GM12878 (cell line): ENCODE results near the gene PARP16. TPM values are rescaled to one million over a fixed set of nuclear protein-coding genes. Genes with fewer than 3 reads are reported as not detected.

Source experiments
- ATAC-seq: fragments of 200-7000 bp; cut with Tn5 transposase; 3 replicates; pipeline ENCODE4 v1.9.1; 2020; ENCODE audit warnings: mild to moderate bottlenecking, moderate library complexity
- BruUV-seq: library from RNA; stranded (reverse); fragments of 400-500 nt; replicated peaks from 2 replicates; lab custom pipeline; 2021; lab: Mats Ljungman, UMichigan
- CTCF ChIA-PET: fragments of 300-600 bp; sonication (Branson Sonifier 250); formaldehyde crosslinking; extraction: SDS; loops from one replicate; lab custom pipeline; 2021; ENCODE audit warnings: inconsistent platforms; lab: Yijun Ruan, JAX
- POLR2A ChIA-PET: fragments of 350-600 bp; formaldehyde crosslinking; extraction: SDS; loops from one replicate; lab custom pipeline; 2021; ENCODE audit warnings: inconsistent platforms; lab: Charles Lee
- RAD21 ChIA-PET: fragments of 300-600 bp; sonication (Branson Sonifier 250); formaldehyde crosslinking; loops from one replicate; lab custom pipeline; 2023; ENCODE audit warnings: antibody characterized with exemption; ENCODE audit not compliant: unreplicated experiment; lab: Charles Lee
- SMC1A ChIA-PET: fragments of 300-600 bp; sonication (Branson Sonifier 250); formaldehyde crosslinking; loops from one replicate; lab custom pipeline; 2023; ENCODE audit not compliant: unreplicated experiment, uncharacterized antibody; lab: Charles Lee
- DNase-seq: peaks from one replicate; pipeline ENCODE4 v3.0.0-alpha.2; 2011; ENCODE audit warnings: low read depth, low spot score
- FAIRE-seq: peaks from 3 replicates; lab custom pipeline; 2011; peaks lifted over from hg19 to GRCh38; lab: Jason Lieb, UNC
- H2AFZ ChIP-seq: 2 replicates; pipeline ENCODE4 v1.6.0; 2011; ENCODE audit warnings: low read depth, low read length, control low read depth; ENCODE audit not compliant: control insufficient read depth
- H3K27ac ChIP-seq: 2 replicates; pipeline ENCODE4 v1.5.1; 2011; ENCODE audit warnings: control low read depth; ENCODE audit not compliant: control insufficient read depth, insufficient read depth
- H3K27me3 ChIP-seq, 2 experiments: replicated peaks in 1 of 2; 2 replicates each; pipeline versions ENCODE4 v1.6.0 to v1.6.1; 2011; ENCODE audit warnings: low read length in 1 of 2; ENCODE audit not compliant: control insufficient read depth in 2 of 2, insufficient read depth in 2 of 2
- H3K36me3 ChIP-seq, 2 experiments: 2 replicates each; pipeline ENCODE4 v1.5.1; 2011; ENCODE audit warnings: low read length in 1 of 2; ENCODE audit not compliant: control insufficient read depth in 2 of 2, insufficient read depth in 2 of 2
- H3K4me1 ChIP-seq: 2 replicates; pipeline ENCODE4 v1.6.1; 2011; ENCODE audit warnings: mild to moderate bottlenecking, low read length, moderate library complexity, mixed read lengths; ENCODE audit not compliant: control insufficient read depth, insufficient read depth
- H3K4me2 ChIP-seq: 2 replicates; pipeline ENCODE4 v1.6.0; 2011; ENCODE audit warnings: control low read depth; ENCODE audit not compliant: control insufficient read depth, insufficient read depth
- H3K4me3 ChIP-seq: fragments of 200-600 bp; sonication (generic); 2 replicates; pipeline ENCODE4 v1.5.1; 2016
- H3K79me2 ChIP-seq: 2 replicates; pipeline ENCODE4 v1.6.0; 2011; ENCODE audit warnings: low read length; ENCODE audit not compliant: control insufficient read depth, insufficient read depth
- H3K9ac ChIP-seq: 2 replicates; pipeline ENCODE4 v1.8.0; 2011; ENCODE audit warnings: low read length, control low read depth, mixed read lengths; ENCODE audit not compliant: control insufficient read depth, insufficient read depth
- H3K9me3 ChIP-seq: replicated peaks from 3 replicates; pipeline ENCODE4 v1.5.1; 2011; ENCODE audit warnings: mild to moderate bottlenecking, low read length; ENCODE audit not compliant: control insufficient read depth, insufficient read depth
- H4K20me1 ChIP-seq: 2 replicates; pipeline ENCODE4 v1.6.0; 2011; ENCODE audit not compliant: control insufficient read depth, insufficient read depth
- ATF3 ChIP-seq: IDR thresholded peaks from 2 replicates; pipeline ENCODE4 v1.6.1; 2011; ENCODE audit warnings: low read depth, mild to moderate bottlenecking, low read length, moderate library complexity, borderline replicate concordance; ENCODE audit errors: extremely low read depth
- CEBPB ChIP-seq, 2 experiments: fragments of 150-350 bp in 1 of 2; IDR thresholded peaks; 2 replicates each; pipeline ENCODE4 v1.6.1; 2012 to 2014; ENCODE audit warnings: low read depth in 2 of 2, low read length in 2 of 2, borderline replicate concordance in 1 of 2, inconsistent platforms in 1 of 2
- CREM ChIP-seq: IDR thresholded peaks from 2 replicates; pipeline ENCODE4 v1.6.1; 2014; ENCODE audit warnings: antibody characterized with exemption, low read depth
- GATAD2B ChIP-seq: fragments of 450-650 bp; conservative IDR thresholded peaks from 2 replicates; pipeline ENCODE4 v1.6.1; 2017; ENCODE audit warnings: low read depth, mild to moderate bottlenecking, moderate library complexity
- MYC ChIP-seq: IDR thresholded peaks from 2 replicates; pipeline ENCODE4 v1.6.1; 2011; ENCODE audit warnings: mild to moderate bottlenecking, low read length, moderate library complexity, inconsistent platforms; ENCODE audit not compliant: insufficient read depth, insufficient replicate concordance, insufficient read length, severe bottlenecking
- NFIC ChIP-seq: IDR thresholded peaks from 2 replicates; pipeline ENCODE4 v1.6.1; 2012; ENCODE audit warnings: low read depth, mild to moderate bottlenecking, inconsistent platforms, low read length, moderate library complexity
- POU2F2 ChIP-seq: IDR thresholded peaks from 3 replicates; pipeline ENCODE4 v1.6.1; 2011; ENCODE audit warnings: low read depth, mild to moderate bottlenecking, low read length, borderline replicate concordance
- SIX5 ChIP-seq: IDR thresholded peaks from 2 replicates; pipeline ENCODE4 v1.6.1; 2011; ENCODE audit warnings: mild to moderate bottlenecking, low read depth, low read length, moderate library complexity; ENCODE audit not compliant: severe bottlenecking
- SMC3 ChIP-seq: IDR thresholded peaks from 2 replicates; pipeline ENCODE4 v1.6.1; 2011; ENCODE audit warnings: low read length, improper control_type of control experiment, borderline replicate concordance
- YBX1 ChIP-seq: fragments of 450-650 bp; IDR thresholded peaks from 2 replicates; pipeline ENCODE4 v1.6.1; 2016; ENCODE audit warnings: antibody characterized with exemption
- ZBTB4 ChIP-seq: fragments of 450-650 bp; formaldehyde crosslinking; IDR thresholded peaks from 2 replicates; pipeline ENCODE4 v1.4.0; 2022; ENCODE audit warnings: mild to moderate bottlenecking, moderate library complexity
- WGBS: methylation state at CpG from one replicate; pipeline ENCODE4 v1.1.6; 2016; ENCODE audit warnings: low lambda C conversion rate; ENCODE audit not compliant: insufficient replicate concordance, insufficient coverage; ENCODE audit errors: missing lambda C conversion rate; 5-methylcytosine and 5-hydroxymethylcytosine counted together
- in situ Hi-C: fragments of 300-500 bp; cut with MboI; formaldehyde crosslinking; loops from 9 replicates; pipeline ENCODE4 v1.14.3; 2018; ENCODE audit warnings: mixed read lengths
- intact Hi-C: fragments of 100-400 bp; cut with micrococcal nuclease; formaldehyde crosslinking; loops from one replicate; pipeline ENCODE4 v1.14.2; 2022; ENCODE audit not compliant: unreplicated experiment
- polyA plus RNA-seq, 11 experiments: library from polyadenylated mRNA; depleted of rRNA in 4 of 11; unstranded in 6 of 11; stranded (reverse) in 5 of 11; fragments of >200 nt; fragmentation: Nextera tagmentation in 4 of 11; fragmentation: Illumina TruSeq in 1 of 11; extraction: Ambion mirVana in 4 of 11; extraction: Trizol in 1 of 11; gene quantifications; 1 replicate in 1 of 11; 2 replicates in 10 of 11; pipeline versions ENCODE4 v1.2.1 to v1.2.3, GENCODE V29; 2011 to 2016; ENCODE audit warnings: inconsistent platforms in 2 of 11, missing spikeins in 2 of 11, low read depth in 1 of 11
- total RNA-seq, 4 experiments: library from RNA; depleted of rRNA in 3 of 4; stranded (reverse); fragments of >200 nt in 3 of 4; fragmentation: Illumina TruSeq in 1 of 4; extraction: Trizol in 1 of 4; gene quantifications; 2 replicates each; pipeline versions ENCODE4 v1.2.1 to v1.2.3, GENCODE V29; 2013 to 2021

The PARP16 gene
- total and polyA plus RNA-seq, 10 of the 15 experiments (the other 5 are each of a cell fraction or from before 2014, with no cell fraction given) = 4.9 to 15.7 (median 9.9) TPM

GRCh38 chr15:65311760-65312159 lies 25.1 kb upstream of the PARP16 start (continued):
- TF ChIP-seq ZBTB4 (CRISPR knock-in tag) = no peak
- no peak for TF ChIP-seq MYC
- TF ChIP-seq GATAD2B = no peak
- no peak for TF ChIP-seq NFIC
- no peak for TF ChIP-seq CREM
- TF ChIP-seq SIX5 = no peak
- no peak for TF ChIP-seq CEBPB (IDR thresholded peaks at IDR 0.05; ENCODE audit: borderline replicate concordance in 1 of 2, low read depth in 2 of 2, low read length in 2 of 2)

- H3K4me3 ChIP-seq = no peak overlapping the region
- H3K27ac ChIP-seq = no peak overlapping the region
- no peak for FAIRE-seq
- ChIA-PET POLR2A (no interaction called here), CTCF (interaction anchor here (1.0 kb wide), 1 partner anchor 75 kb away, joined by 8 read pairs; no protein-coding TSS in a partner anchor), RAD21 (no interaction called here), SMC1A (interaction anchor here (0.5 kb wide), 1 partner anchor 316 kb away, joined by 5 read pairs; no protein-coding TSS in a partner anchor)
- no peak for ATAC-seq
- 0 out of 2 replicates have a peak, but pooled peaks cover 4% of the 10 kb centered on the region for H3K4me1 ChIP-seq
- H3K4me2 ChIP-seq = no peak overlapping the region
- 49% methylated on average over 10 of the region's 10 CpGs for WGBS
- H3K27me3 ChIP-seq = no peaks in the 10 kb centered on the region
- DNase-seq = no peak
- no TSS peak for BruUV-seq
- TF ChIP-seq CEBPB (IDR thresholded peaks at IDR 0.05; ENCODE audit: borderline replicate concordance in 1 of 2, low read depth in 2 of 2, low read length in 2 of 2) = no peak
- no peak for TF ChIP-seq YBX1
- TF ChIP-seq ATF3 = no peak
- no peak for TF ChIP-seq POU2F2
- TF ChIP-seq SMC3 = no peak
- no peak overlapping the region for H3K9ac ChIP-seq
- H2AFZ ChIP-seq = no peak overlapping the region
- no peaks in the 10 kb centered on the region for H4K20me1 ChIP-seq
- intact Hi-C loops (no loop called here), in situ Hi-C loops (no loop called here)
- no peaks in the 10 kb centered on the region for H3K79me2 ChIP-seq
- H3K36me3 ChIP-seq = no peaks in the 10 kb centered on the region
- H3K9me3 ChIP-seq = no peaks in the 10 kb centered on the region
These were observed 23.9 kb upstream of the PARP16 start for GRCh38 chr15:65310431-65311137.
